CD4-positive, alpha-beta memory T cell (primary cell): Measurements from ENCODE around the gene LRRFIP2. TPM values are rescaled to one million over a fixed set of nuclear protein-coding genes. Genes with fewer than 3 reads are reported as not detected.
"Not testable (repeated sequence)": the region's sequence is repeated elsewhere in the genome, so short reads cannot be mapped to it uniquely, and the experiment has no call there.

Experiments
- CTCF ChIA-PET: fragments of 350-600 bp; sonication (Branson Sonifier 250); formaldehyde crosslinking; loops from one replicate; lab custom pipeline; 2021; ENCODE audit warnings: inconsistent platforms; ENCODE audit not compliant: partially characterized antibody; lab: Charles Lee
- POLR2A ChIA-PET: fragments of 350-600 bp; sonication (Branson Sonifier 250); formaldehyde crosslinking; loops from one replicate; lab custom pipeline; 2021; ENCODE audit not compliant: partially characterized antibody; lab: Charles Lee
- DNase-seq, 5 donors: peaks; one replicate each; pipeline versions ENCODE4 v3.0.0 to v3.0.0-alpha.2; 2020 to 2022; ENCODE audit warnings: mixed read lengths in 1 of 5
- H3K27ac ChIP-seq: one replicate; pipeline ENCODE4 v1.7.0; 2013; ENCODE audit warnings: low read depth, low read length
- H3K27me3 ChIP-seq: 2 replicates; pipeline ENCODE4 v1.7.0; 2013; ENCODE audit warnings: mild to moderate bottlenecking, low read length, moderate library complexity; ENCODE audit not compliant: insufficient read depth
- H3K36me3 ChIP-seq: 2 replicates; pipeline ENCODE4 v1.7.0; 2013; ENCODE audit warnings: mild to moderate bottlenecking, low read length, moderate library complexity; ENCODE audit not compliant: insufficient read depth
- H3K4me1 ChIP-seq: 2 replicates; pipeline ENCODE4 v1.7.0; 2013; ENCODE audit warnings: mild to moderate bottlenecking, low read length, moderate library complexity; ENCODE audit not compliant: insufficient read depth
- H3K4me3 ChIP-seq, 2 donors: one replicate each; pipeline ENCODE4 v1.7.0; 2013; ENCODE audit warnings: low read length in 2 of 2, mild to moderate bottlenecking in 1 of 2
- H3K9me3 ChIP-seq, 2 donors: one replicate each; pipeline ENCODE4 v1.7.0; 2013; ENCODE audit warnings: low read length in 2 of 2, control low read depth in 1 of 2; ENCODE audit not compliant: control insufficient read depth in 1 of 2
- H3K27ac Mint-ChIP-seq, 7 donors: one replicate each; pipeline ENCODE4 v1.8.0; 2020 to 2021; ENCODE audit warnings: mixed read lengths in 7 of 7, mild to moderate bottlenecking in 6 of 7, inconsistent platforms in 3 of 7, moderate library complexity in 3 of 7
- H3K27me3 Mint-ChIP-seq, 2 donors: one replicate each; pipeline ENCODE4 v1.8.0; 2020 to 2021; ENCODE audit warnings: mixed read lengths in 2 of 2
- H3K36me3 Mint-ChIP-seq, 2 donors: one replicate each; pipeline ENCODE4 v1.8.0; 2020 to 2021; ENCODE audit warnings: mixed read lengths in 2 of 2, inconsistent platforms in 1 of 2, mild to moderate bottlenecking in 1 of 2
- H3K4me1 Mint-ChIP-seq, 4 donors: one replicate each; pipeline ENCODE4 v1.8.0; 2020 to 2021; ENCODE audit warnings: mixed read lengths in 4 of 4, mild to moderate bottlenecking in 1 of 4
- H3K4me3 Mint-ChIP-seq, 8 donors: one replicate each; pipeline ENCODE4 v1.8.0; 2020 to 2021; ENCODE audit warnings: mixed read lengths in 8 of 8, mild to moderate bottlenecking in 7 of 8, moderate library complexity in 6 of 8, inconsistent platforms in 3 of 8
- H3K9me3 Mint-ChIP-seq, 8 donors: one replicate each; pipeline ENCODE4 v1.8.0; 2020 to 2021; ENCODE audit warnings: mixed read lengths in 8 of 8, mild to moderate bottlenecking in 5 of 8, inconsistent platforms in 3 of 8, moderate library complexity in 1 of 8
- intact Hi-C: fragments of 100-400 bp; cut with micrococcal nuclease; formaldehyde crosslinking; loops from one replicate; pipeline ENCODE4 v1.15.1; 2023
- polyA plus RNA-seq, 2 donors: library from polyadenylated mRNA; unstranded; fragments of 300-500 nt; fragmentation: Illumina TruSeq; gene quantifications; one replicate each; pipeline ENCODE4 v1.2.3, GENCODE V29; 2021
- total RNA-seq, 2 experiments: library from RNA; stranded (reverse); gene quantifications; one replicate each; pipeline ENCODE4 v1.2.3, GENCODE V29; 2021

LRRFIP2 gene
- total and polyA plus RNA-seq, 4 experiments from 2014 or later, result 8.2 to 29.6 (median 22.0) TPM

GRCh38 chr3:37050282-37050681 lies 124.1 kb downstream of the LRRFIP2 start:
- POLR2A ChIA-PET, result no interaction called here
- peak overlapping the region in 2 of 7 donors; percentile 32 to 37 for H3K27ac Mint-ChIP-seq

DNA sequence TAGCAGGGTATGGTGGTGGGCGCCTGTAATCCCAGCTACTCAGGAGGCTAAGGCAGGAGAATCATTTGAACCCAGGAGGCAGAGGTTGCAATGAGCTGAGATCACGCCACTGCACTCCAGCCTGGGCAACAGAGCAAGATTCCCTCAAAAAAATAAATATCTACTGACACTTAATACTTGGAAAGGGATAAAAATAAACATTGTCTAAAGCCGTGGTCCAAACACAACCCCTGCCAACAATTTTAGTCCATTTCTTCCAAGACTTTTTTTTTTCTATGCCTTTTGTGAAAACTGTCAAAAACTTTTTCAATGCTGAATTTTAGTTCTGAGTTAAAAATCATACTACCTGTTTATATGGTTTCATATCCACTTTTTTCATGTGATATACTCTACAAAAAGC lies 131.7 kb downstream of the LRRFIP2 start:
- H3K27me3 Mint-ChIP-seq, H3K4me3 Mint-ChIP-seq, H3K27me3 ChIP-seq, intact Hi-C loops, DNase-seq, POLR2A ChIA-PET, H3K9me3 Mint-ChIP-seq, CTCF ChIA-PET, H3K4me1 Mint-ChIP-seq, H3K4me3 ChIP-seq, H3K9me3 ChIP-seq, H3K27ac ChIP-seq, H3K4me1 ChIP-seq: not testable (repeated sequence)
- peaks cover 46 to 73% of the 10 kb centered on the region in 2 donors for H3K36me3 Mint-ChIP-seq
- peak overlapping the region in 1 of 7 donors; percentile 74 for H3K27ac Mint-ChIP-seq
- peaks cover 22% of the 10 kb centered on the region for H3K36me3 ChIP-seq

More at GRCh38 chr3:37050282-37050681, 124.1 kb downstream of the LRRFIP2 start:
- DNase-seq, result no peak
- Histone ChIP-seq H3K27me3 (no peaks in the 10 kb centered on the region), H3K4me1 (no peaks in the 10 kb centered on the region), H3K27ac (no peak overlapping the region), H3K4me3 (no peak overlapping the region), H3K9me3 (no peaks in the 10 kb centered on the region), H3K36me3 (peaks cover 58% of the 10 kb centered on the region)
- intact Hi-C loops, result no loop called here
- H3K4me3 Mint-ChIP-seq, result no peak overlapping the region
- H3K9me3 Mint-ChIP-seq, result no peaks in the 10 kb centered on the region
- peaks cover 53 to 78% of the 10 kb centered on the region in 2 donors for H3K36me3 Mint-ChIP-seq
- no peaks in the 10 kb centered on the region for H3K27me3 Mint-ChIP-seq
- CTCF ChIA-PET, result no interaction called here
- peaks cover 0 to 4% (median under 1%) of the 10 kb centered on the region in 4 donors for H3K4me1 Mint-ChIP-seq

GRCh38 chr3:37041546-37042195 lies 132.7 kb downstream of the LRRFIP2 start:
- intact Hi-C loops, result no loop called here
- no peak for DNase-seq
- ChIA-PET POLR2A (no interaction called here), CTCF (interaction anchor here (1.1 kb wide), 2 partner anchors 9 to 17 kb away, joined by 3 read pairs; no protein-coding TSS in a partner anchor)
- Histone ChIP-seq H3K4me3 (no peak overlapping the region), H3K27me3 (no peaks in the 10 kb centered on the region), H3K36me3 (peaks cover 15% of the 10 kb centered on the region), H3K9me3 (no peaks in the 10 kb centered on the region), H3K27ac (no peak overlapping the region), H3K4me1 (no peaks in the 10 kb centered on the region)
- H3K4me3 Mint-ChIP-seq, result no peak overlapping the region
- H3K27ac Mint-ChIP-seq, result no peak overlapping the region
- peaks cover 0 to 5% (median under 1%) of the 10 kb centered on the region in 8 donors for H3K9me3 Mint-ChIP-seq
- H3K27me3 Mint-ChIP-seq, result no peaks in the 10 kb centered on the region
- peaks cover 46 to 70% of the 10 kb centered on the region in 2 donors for H3K36me3 Mint-ChIP-seq
- H3K4me1 Mint-ChIP-seq, result peaks cover 0 to 10% (median 0%) of the 10 kb centered on the region in 4 donors

GRCh38 chr3:37040231-37040630 lies 134.2 kb downstream of the LRRFIP2 start:
- CTCF ChIA-PET, result no interaction called here
- Mint-ChIP-seq H3K27me3 (no peaks in the 10 kb centered on the region), H3K9me3 (peaks cover 0 to 19% (median 3%) of the 10 kb centered on the region in 8 donors)

GRCh38 chr3:37039161-37039846 lies 135.1 kb downstream of the LRRFIP2 start:
- ChIA-PET CTCF (no interaction called here), POLR2A (no interaction called here)
- no peaks in the 10 kb centered on the region for H3K27me3 ChIP-seq
- Mint-ChIP-seq H3K4me1 (peaks cover 0 to 4% (median 0%) of the 10 kb centered on the region in 4 donors), H3K27me3 (no peaks in the 10 kb centered on the region), H3K27ac (peak overlapping the region in 3 of 7 donors; percentile 6 to 31 (median 25)), H3K36me3 (peaks cover 54 to 81% of the 10 kb centered on the region in 2 donors), H3K4me3 (no peak overlapping the region), H3K9me3 (peaks cover 0 to 20% (median 5%) of the 10 kb centered on the region in 8 donors)
- no peak for DNase-seq
- no peaks in the 10 kb centered on the region for H3K4me1 ChIP-seq
- H3K4me3 ChIP-seq, result no peak overlapping the region
- no peak overlapping the region for H3K27ac ChIP-seq
- intact Hi-C loops, result no loop called here
- H3K9me3 ChIP-seq, result no peaks in the 10 kb centered on the region
- peaks cover 22% of the 10 kb centered on the region for H3K36me3 ChIP-seq

More at GRCh38 chr3:37040231-37040630, 134.2 kb downstream of the LRRFIP2 start:
- Mint-ChIP-seq H3K4me3 (no peak overlapping the region), H3K4me1 (peaks cover 0 to 6% (median 0%) of the 10 kb centered on the region in 4 donors), H3K27ac (peak overlapping the region in 4 of 7 donors; percentile 25 to 55 (median 36)), H3K36me3 (peaks cover 55 to 80% of the 10 kb centered on the region in 2 donors)
- Histone ChIP-seq H3K27ac (no peak overlapping the region), H3K27me3 (no peaks in the 10 kb centered on the region), H3K4me1 (no peaks in the 10 kb centered on the region), H3K9me3 (no peaks in the 10 kb centered on the region), H3K36me3 (peaks cover 17% of the 10 kb centered on the region), H3K4me3 (no peak overlapping the region)
- no peak for DNase-seq
- intact Hi-C loops, result no loop called here
- POLR2A ChIA-PET, result no interaction called here

DNA sequence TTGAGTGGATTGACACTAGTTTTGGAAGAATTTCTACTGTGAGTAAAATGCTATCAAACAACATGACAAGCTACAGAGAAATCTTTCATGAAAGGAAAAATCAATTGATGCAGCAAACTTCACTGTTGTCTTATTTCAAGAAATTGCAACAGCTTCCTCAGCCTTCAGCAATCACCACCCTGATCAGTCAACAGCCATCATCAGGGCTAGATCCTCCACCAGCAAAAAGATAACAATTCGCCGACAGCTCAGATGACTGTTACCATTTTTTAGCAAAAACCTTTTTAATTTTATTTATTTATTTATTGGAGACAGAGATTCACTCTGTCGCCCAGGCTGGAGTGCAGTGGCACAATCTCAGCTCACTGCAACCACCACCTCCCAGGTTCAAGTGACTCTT lies 137.0 kb downstream of the LRRFIP2 start:
- H3K36me3 ChIP-seq, result peaks cover 26% of the 10 kb centered on the region
- H3K27me3 ChIP-seq, result no peaks in the 10 kb centered on the region
- intact Hi-C loops, result no loop called here
- DNase-seq, result no peak
- peaks cover 70 to 87% of the 10 kb centered on the region in 2 donors for H3K36me3 Mint-ChIP-seq
- no peak overlapping the region for H3K4me3 Mint-ChIP-seq
- no peak overlapping the region for H3K27ac Mint-ChIP-seq
- no peak overlapping the region for H3K4me3 ChIP-seq
- CTCF ChIA-PET, result interaction anchor here (1.2 to 1.9 kb wide), 3 partner anchors 10 to 79 kb away, joined by 3 to 4 read pairs (median 4); no protein-coding TSS in a partner anchor
- POLR2A ChIA-PET, result no interaction called here
- no peaks in the 10 kb centered on the region for H3K4me1 ChIP-seq
- H3K27ac ChIP-seq, result no peak overlapping the region
- peaks cover 0 to 4% (median 0%) of the 10 kb centered on the region in 4 donors for H3K4me1 Mint-ChIP-seq
- H3K9me3 ChIP-seq, result no peaks in the 10 kb centered on the region
- no peaks in the 10 kb centered on the region for H3K27me3 Mint-ChIP-seq
- peaks cover 0 to 20% (median 6%) of the 10 kb centered on the region in 8 donors for H3K9me3 Mint-ChIP-seq

GRCh38 chr3:37032961-37033360 lies 141.4 kb downstream of the LRRFIP2 start:
- Histone ChIP-seq H3K27ac (no peak overlapping the region), H3K4me1 (no peaks in the 10 kb centered on the region), H3K4me3 (no peak overlapping the region), H3K36me3 (peaks cover 28% of the 10 kb centered on the region), H3K27me3 (no peaks in the 10 kb centered on the region), H3K9me3 (no peaks in the 10 kb centered on the region)
- peaks cover 0 to 20% (median 6%) of the 10 kb centered on the region in 8 donors for H3K9me3 Mint-ChIP-seq
- peaks cover 0 to 3% (median under 1%) of the 10 kb centered on the region in 4 donors for H3K4me1 Mint-ChIP-seq
- H3K4me3 Mint-ChIP-seq, result no peak overlapping the region
- no peaks in the 10 kb centered on the region for H3K27me3 Mint-ChIP-seq
- intact Hi-C loops, result no loop called here
- H3K27ac Mint-ChIP-seq, result no peak overlapping the region
- CTCF ChIA-PET, result interaction anchor here (0.6 kb wide), 1 partner anchor 9 kb away, joined by 3 read pairs; no protein-coding TSS in a partner anchor
- POLR2A ChIA-PET, result no interaction called here
- no peak for DNase-seq
- H3K36me3 Mint-ChIP-seq, result peaks cover 73 to 84% of the 10 kb centered on the region in 2 donors
